Progenitor cell of endocrine pancreas (in vitro differentiated cells): ENCODE measurements around the gene ALPL. TPM values are rescaled to one million over a fixed set of nuclear protein-coding genes. Genes with fewer than 3 reads are reported as not detected.

ENCODE experiments used
- DNase-seq: peaks from one replicate; pipeline ENCODE4 v3.0.0; 2021; ENCODE audit warnings: low spot score; ENCODE audit not compliant: unreplicated experiment
- H3K27ac Mint-ChIP-seq: 2 replicates; pipeline ENCODE4 v1.8.0; 2021; ENCODE audit warnings: mild to moderate bottlenecking, moderate library complexity, mixed read lengths
- H3K27me3 Mint-ChIP-seq: 2 replicates; pipeline ENCODE4 v1.8.0; 2021; ENCODE audit warnings: mixed read lengths
- H3K36me3 Mint-ChIP-seq: 2 replicates; pipeline ENCODE4 v1.8.0; 2022; ENCODE audit warnings: mixed read lengths; ENCODE audit not compliant: insufficient read depth
- H3K4me1 Mint-ChIP-seq: 2 replicates; pipeline ENCODE4 v1.8.0; 2021; ENCODE audit warnings: low read depth, mixed read lengths
- H3K4me3 Mint-ChIP-seq: 2 replicates; pipeline ENCODE4 v1.8.0; 2021; ENCODE audit warnings: low read depth, mild to moderate bottlenecking, moderate library complexity, mixed read lengths
- H3K9me3 Mint-ChIP-seq: 2 replicates; pipeline ENCODE4 v1.8.0; 2021; ENCODE audit warnings: low read depth, mixed read lengths
- CTCF ChIP-seq: fragments of 200-600 bp; sonication (generic); IDR thresholded peaks from one replicate; pipeline ENCODE4 v1.5.0; 2021; ENCODE audit warnings: antibody characterized with exemption, mild to moderate bottlenecking; ENCODE audit not compliant: unreplicated experiment
- total RNA-seq: library from RNA; stranded (reverse); gene quantifications from 2 replicates; pipeline ENCODE4 v1.2.1, GENCODE V29; 2021

ALPL gene
- total RNA-seq, 1 donor from 2014 or later: 18.8 TPM

GRCh38 chr1:21539933-21540332, 30.7 kb downstream of the ALPL start:
- no peak overlapping the region for H3K4me3 Mint-ChIP-seq
- no peaks in the 10 kb centered on the region for H3K9me3 Mint-ChIP-seq
- H3K36me3 Mint-ChIP-seq: no peaks in the 10 kb centered on the region
- peak; percentile 22 for TF ChIP-seq CTCF
- no peak overlapping the region for H3K27ac Mint-ChIP-seq
- DNase-seq: no peak
- peaks cover 25% of the 10 kb centered on the region for H3K27me3 Mint-ChIP-seq
- no peaks in the 10 kb centered on the region for H3K4me1 Mint-ChIP-seq

GRCh38 chr1:21541329-21541728, 32.1 kb downstream of the ALPL start:
- no peak for TF ChIP-seq CTCF
- Mint-ChIP-seq H3K9me3 (no peaks in the 10 kb centered on the region), H3K27me3 (peaks cover 22% of the 10 kb centered on the region), H3K4me3 (no peak overlapping the region), H3K4me1 (no peaks in the 10 kb centered on the region), H3K27ac (no peak overlapping the region), H3K36me3 (no peaks in the 10 kb centered on the region)
- DNase-seq: no peak

GRCh38 chr1:21541835-21542234, 32.6 kb downstream of the ALPL start:
- TF ChIP-seq CTCF: no peak
- Mint-ChIP-seq H3K4me3 (no peak overlapping the region), H3K4me1 (no peaks in the 10 kb centered on the region), H3K9me3 (no peaks in the 10 kb centered on the region), H3K36me3 (no peaks in the 10 kb centered on the region), H3K27ac (no peak overlapping the region), H3K27me3 (peaks cover 22% of the 10 kb centered on the region)
- DNase-seq: no peak

GRCh38 chr1:21543598-21543997, 34.4 kb downstream of the ALPL start:
- peaks cover 16% of the 10 kb centered on the region for H3K27me3 Mint-ChIP-seq
- H3K36me3 Mint-ChIP-seq: no peaks in the 10 kb centered on the region
- no peak for TF ChIP-seq CTCF
- DNase-seq: no peak
- no peaks in the 10 kb centered on the region for H3K4me1 Mint-ChIP-seq
- H3K4me3 Mint-ChIP-seq: no peak overlapping the region
- H3K9me3 Mint-ChIP-seq: no peaks in the 10 kb centered on the region
- H3K27ac Mint-ChIP-seq: no peak overlapping the region

GRCh38 chr1:21544095-21544494, 34.9 kb downstream of the ALPL start:
- Mint-ChIP-seq H3K9me3 (no peaks in the 10 kb centered on the region), H3K4me3 (no peak overlapping the region), H3K4me1 (no peaks in the 10 kb centered on the region), H3K27ac (no peak overlapping the region), H3K36me3 (no peaks in the 10 kb centered on the region), H3K27me3 (peaks cover 15% of the 10 kb centered on the region)
- no peak for TF ChIP-seq CTCF
- no peak for DNase-seq
